Type B pancreatic cell (in vitro differentiated cells): ENCODE results near the gene ARHGAP6. TPM values are rescaled to one million over a fixed set of nuclear protein-coding genes. Genes with fewer than 3 reads are reported as not detected.
A peak's percentile ranks its signal among the peaks of the same experiment; 100 is the strongest.

ENCODE experiments used
- DNase-seq: peaks from one replicate; pipeline ENCODE4 v3.0.0; 2021; ENCODE audit warnings: mixed read lengths; ENCODE audit not compliant: unreplicated experiment; ENCODE audit errors: extremely low spot score
- H3K27ac Mint-ChIP-seq: 2 replicates; pipeline ENCODE4 v1.8.0; 2021; ENCODE audit warnings: mild to moderate bottlenecking, mixed read lengths
- H3K27me3 Mint-ChIP-seq: 2 replicates; pipeline ENCODE4 v1.8.0; 2021; ENCODE audit warnings: mixed read lengths
- H3K36me3 Mint-ChIP-seq: 2 replicates; pipeline ENCODE4 v1.8.0; 2021; ENCODE audit warnings: mixed read lengths
- H3K4me1 Mint-ChIP-seq: one replicate; pipeline ENCODE4 v1.8.0; 2021; ENCODE audit warnings: mixed read lengths; ENCODE audit not compliant: unreplicated experiment
- H3K4me3 Mint-ChIP-seq: 2 replicates; pipeline ENCODE4 v1.8.0; 2021; ENCODE audit warnings: mild to moderate bottlenecking, mixed read lengths
- H3K9me3 Mint-ChIP-seq: 2 replicates; pipeline ENCODE4 v1.8.0; 2021; ENCODE audit warnings: mixed read lengths
- CTCF ChIP-seq: fragments of 200-600 bp; sonication (generic); conservative IDR thresholded peaks from 2 replicates; pipeline ENCODE4 v1.5.0; 2021; ENCODE audit warnings: antibody characterized with exemption, mild to moderate bottlenecking
- total RNA-seq: library from RNA; stranded (reverse); gene quantifications from 2 replicates; pipeline ENCODE4 v1.2.1, GENCODE V29; 2021; ENCODE audit warnings: low replicate concordance

Gene ARHGAP6
- total RNA-seq, 1 donor from 2014 or later: 10.1 TPM

- peak overlapping the region; percentile 77 for H3K27ac Mint-ChIP-seq
- H3K27me3 Mint-ChIP-seq: no peaks in the 10 kb centered on the region
- DNase-seq: no peak
- no peak for TF ChIP-seq CTCF
- peaks cover 12% of the 10 kb centered on the region for H3K4me1 Mint-ChIP-seq
- H3K36me3 Mint-ChIP-seq: no peaks in the 10 kb centered on the region
- peaks cover 4% of the 10 kb centered on the region for H3K9me3 Mint-ChIP-seq
- H3K4me3 Mint-ChIP-seq: no peak overlapping the region
Measured at GRCh38 chrX:11355259-11355909, 310.3 kb downstream of the ARHGAP6 start.

- H3K9me3 Mint-ChIP-seq: no peaks in the 10 kb centered on the region
- no peak overlapping the region for H3K27ac Mint-ChIP-seq
- no peak for DNase-seq
- no peak overlapping the region for H3K4me3 Mint-ChIP-seq
- H3K27me3 Mint-ChIP-seq: no peaks in the 10 kb centered on the region
- H3K36me3 Mint-ChIP-seq: no peaks in the 10 kb centered on the region
- H3K4me1 Mint-ChIP-seq: peaks cover 12% of the 10 kb centered on the region
- TF ChIP-seq CTCF: no peak
Measured at GRCh38 chrX:11352296-11352741, 313.4 kb downstream of the ARHGAP6 start.

- no peaks in the 10 kb centered on the region for H3K36me3 Mint-ChIP-seq
Measured at GRCh38 chrX:11351375-11352295, 314.1 kb downstream of the ARHGAP6 start.

GRCh38 chrX:11349661-11350337, 315.9 kb downstream of the ARHGAP6 start:
- Mint-ChIP-seq H3K36me3 (no peaks in the 10 kb centered on the region), H3K4me1 (no peaks in the 10 kb centered on the region), H3K27ac (no peak overlapping the region), H3K4me3 (no peak overlapping the region), H3K27me3 (no peaks in the 10 kb centered on the region), H3K9me3 (no peaks in the 10 kb centered on the region)
- TF ChIP-seq CTCF: no peak
- DNase-seq: no peak

More at GRCh38 chrX:11351375-11352295, 314.1 kb downstream of the ARHGAP6 start:
- Mint-ChIP-seq H3K4me3 (no peak overlapping the region), H3K27me3 (no peaks in the 10 kb centered on the region), H3K9me3 (no peaks in the 10 kb centered on the region), H3K4me1 (peaks cover 12% of the 10 kb centered on the region), H3K27ac (no peak overlapping the region)
- DNase-seq: no peak
- no peak for TF ChIP-seq CTCF

- H3K4me1 Mint-ChIP-seq: no peaks in the 10 kb centered on the region
- H3K4me3 Mint-ChIP-seq: no peak overlapping the region
- H3K27ac Mint-ChIP-seq: no peak overlapping the region
- TF ChIP-seq CTCF: no peak
- DNase-seq: no peak
- no peaks in the 10 kb centered on the region for H3K9me3 Mint-ChIP-seq
- no peaks in the 10 kb centered on the region for H3K36me3 Mint-ChIP-seq
- no peaks in the 10 kb centered on the region for H3K27me3 Mint-ChIP-seq
Measured at GRCh38 chrX:11349020-11349419, 316.7 kb downstream of the ARHGAP6 start.
